IMR-90 (cell line): Measurements from ENCODE around the gene C12orf56. TPM values are rescaled to one million over a fixed set of nuclear protein-coding genes. Genes with fewer than 3 reads are reported as not detected.

ENCODE experiments used
- ATAC-seq: fragments of 200-7000 bp; cut with Tn5 transposase; 2 replicates; pipeline ENCODE4 v1.9.1; 2020; ENCODE audit warnings: low read depth, mild to moderate bottlenecking, moderate library complexity
- BruUV-seq: library from RNA; stranded (reverse); fragments of 400-500 nt; replicated peaks from 2 replicates; lab custom pipeline; 2021; lab: Mats Ljungman, UMichigan
- CTCF ChIA-PET: fragments of 300-600 bp; formaldehyde crosslinking; extraction: SDS; loops from one replicate; lab custom pipeline; 2021; ENCODE audit warnings: antibody characterized with exemption; lab: Yijun Ruan, JAX
- POLR2A ChIA-PET: fragments of 300-600 bp; sonication (Branson Sonifier 250); formaldehyde crosslinking; loops from one replicate; lab custom pipeline; 2022; ENCODE audit warnings: antibody characterized with exemption; ENCODE audit not compliant: unreplicated experiment; lab: Charles Lee
- DNase-seq: peaks from one replicate; pipeline ENCODE4 v3.0.0; 2013
- H2AFZ ChIP-seq: replicated peaks from 2 replicates; pipeline ENCODE3; 2013; ENCODE audit warnings: low read length, mild to moderate bottlenecking; ENCODE audit not compliant: poor library complexity
- H2AK5ac ChIP-seq: 2 replicates; pipeline ENCODE4 v1.6.1; 2013; ENCODE audit warnings: low read depth, low read length, inconsistent platforms
- H2AK9ac ChIP-seq: replicated peaks from 2 replicates; pipeline ENCODE3; 2013; ENCODE audit warnings: mild to moderate bottlenecking, low read depth, low read length, moderate library complexity; ENCODE audit not compliant: poor library complexity
- H2BK120ac ChIP-seq: 2 replicates; pipeline ENCODE4 v1.6.1; 2013; ENCODE audit warnings: low read depth, low read length, inconsistent platforms
- H2BK15ac ChIP-seq: 3 replicates; pipeline ENCODE4 v1.6.1; 2013; ENCODE audit warnings: low read depth, low read length, inconsistent platforms
- H2BK20ac ChIP-seq: 2 replicates; pipeline ENCODE4 v1.6.1; 2013; ENCODE audit warnings: low read depth, mild to moderate bottlenecking, inconsistent platforms, low read length, moderate library complexity
- H2BK5ac ChIP-seq: 2 replicates; pipeline ENCODE4 v1.6.1; 2013; ENCODE audit warnings: mild to moderate bottlenecking, low read depth, low read length, inconsistent platforms; ENCODE audit not compliant: poor library complexity, severe bottlenecking
- H3K14ac ChIP-seq: replicated peaks from 2 replicates; pipeline ENCODE4 v1.6.1; 2013; ENCODE audit warnings: low read depth, low read length, inconsistent platforms
- H3K18ac ChIP-seq: 2 replicates; pipeline ENCODE4 v1.6.1; 2013; ENCODE audit warnings: low read depth, low read length, control low read depth
- H3K23ac ChIP-seq: 2 replicates; pipeline ENCODE4 v1.6.1; 2013; ENCODE audit warnings: low read depth, low read length, inconsistent platforms
- H3K27ac ChIP-seq: 2 replicates; pipeline ENCODE4 v1.5.1; 2013; ENCODE audit warnings: mild to moderate bottlenecking, control low read depth, low read length; ENCODE audit not compliant: insufficient read depth
- H3K27me3 ChIP-seq: 2 replicates; pipeline ENCODE4 v1.6.1; 2013; ENCODE audit warnings: low read length; ENCODE audit not compliant: control insufficient read depth, insufficient read depth
- H3K36me3 ChIP-seq: 2 replicates; pipeline ENCODE4 v1.6.1; 2013; ENCODE audit warnings: low read length, mixed read lengths; ENCODE audit not compliant: control insufficient read depth, insufficient read depth
- H3K4ac ChIP-seq: 2 replicates; pipeline ENCODE4 v1.6.1; 2013; ENCODE audit warnings: low read depth, low read length, inconsistent platforms
- H3K4me1 ChIP-seq: 2 replicates; pipeline ENCODE4 v1.6.1; 2013; ENCODE audit warnings: low read length, mixed read lengths; ENCODE audit not compliant: control insufficient read depth, insufficient read depth
- H3K4me2 ChIP-seq: 2 replicates; pipeline ENCODE4 v1.6.1; 2013; ENCODE audit warnings: low read depth, mild to moderate bottlenecking, control low read depth, low read length, moderate library complexity
- H3K4me3 ChIP-seq: 2 replicates; pipeline ENCODE4 v1.5.1; 2013; ENCODE audit warnings: low read depth, mild to moderate bottlenecking, control low read depth, low read length, moderate library complexity; ENCODE audit not compliant: insufficient read depth
- H3K56ac ChIP-seq: 2 replicates; pipeline ENCODE4 v1.6.1; 2013; ENCODE audit warnings: low read length, inconsistent platforms; ENCODE audit not compliant: insufficient read depth; ENCODE audit errors: extremely low read depth
- H3K79me1 ChIP-seq, 2 experiments: 2 replicates each; pipeline ENCODE4 v1.6.1; 2013; ENCODE audit warnings: low read length in 2 of 2, inconsistent platforms in 1 of 2, low read depth in 1 of 2
- H3K9ac ChIP-seq: 2 replicates; pipeline ENCODE4 v1.6.1; 2013; ENCODE audit warnings: low read depth, low read length, control low read depth
- H3K9me1 ChIP-seq: 2 replicates; pipeline ENCODE4 v1.6.1; 2013; ENCODE audit warnings: low read length, inconsistent platforms; ENCODE audit not compliant: insufficient read depth
- H3K9me3 ChIP-seq: 2 replicates; pipeline ENCODE4 v1.6.1; 2013; ENCODE audit warnings: low read length; ENCODE audit not compliant: control insufficient read depth, insufficient read depth
- H4K20me1 ChIP-seq: 2 replicates; pipeline ENCODE4 v1.6.1; 2013; ENCODE audit warnings: low read length, inconsistent platforms; ENCODE audit not compliant: insufficient read depth
- H4K5ac ChIP-seq: 2 replicates; pipeline ENCODE4 v1.6.1; 2013; ENCODE audit warnings: mild to moderate bottlenecking, low read depth, low read length, control low read depth
- H4K8ac ChIP-seq, 2 experiments: 2 replicates each; pipeline ENCODE4 v1.6.1; 2013; ENCODE audit warnings: low read depth in 2 of 2, low read length in 2 of 2, control low read depth in 1 of 2, inconsistent platforms in 1 of 2
- H4K91ac ChIP-seq: 2 replicates; pipeline ENCODE4 v1.6.1; 2013; ENCODE audit warnings: low read depth, low read length, inconsistent platforms; ENCODE audit not compliant: insufficient read depth
- BHLHE40 ChIP-seq: fragments of 150-350 bp; IDR thresholded peaks from 2 replicates; pipeline ENCODE4 v1.6.1; 2016; ENCODE audit warnings: mild to moderate bottlenecking, low read depth, low read length
- CEBPB ChIP-seq: IDR thresholded peaks from 2 replicates; pipeline ENCODE4 v1.6.1; 2012; ENCODE audit warnings: low read depth, low read length, improper control_type of control experiment
- CHD1 ChIP-seq: IDR thresholded peaks from 2 replicates; pipeline ENCODE4 v1.6.1; 2012; ENCODE audit warnings: low read depth, low read length, improper control_type of control experiment
- FOS ChIP-seq: fragments of 150-350 bp; IDR thresholded peaks from 2 replicates; pipeline ENCODE4 v1.6.1; 2016; ENCODE audit warnings: low read depth, low read length
- MAFK ChIP-seq: IDR thresholded peaks from 2 replicates; pipeline ENCODE4 v1.6.1; 2012; ENCODE audit warnings: low read depth, low read length, improper control_type of control experiment
- MAZ ChIP-seq: IDR thresholded peaks from 2 replicates; pipeline ENCODE4 v1.6.1; 2012; ENCODE audit warnings: low read depth, mild to moderate bottlenecking, low read length, improper control_type of control experiment, moderate library complexity, borderline replicate concordance
- MXI1 ChIP-seq: IDR thresholded peaks from 2 replicates; pipeline ENCODE4 v1.6.1; 2012; ENCODE audit warnings: low read depth, mild to moderate bottlenecking, low read length, moderate library complexity, borderline replicate concordance
- NFE2L2 ChIP-seq: fragments of 150-350 bp; IDR thresholded peaks from 2 replicates; pipeline ENCODE4 v1.6.1; 2016; ENCODE audit warnings: low read depth, mild to moderate bottlenecking, low read length
- POLR2A ChIP-seq: IDR thresholded peaks from 2 replicates; pipeline ENCODE4 v1.6.1; 2012; ENCODE audit warnings: mild to moderate bottlenecking, low read depth, low read length
- RAD21 ChIP-seq: IDR thresholded peaks from 2 replicates; pipeline ENCODE4 v1.6.1; 2012; ENCODE audit warnings: low read length, improper control_type of control experiment
- RCOR1 ChIP-seq: IDR thresholded peaks from 2 replicates; pipeline ENCODE4 v1.6.1; 2012; ENCODE audit warnings: mild to moderate bottlenecking, low read length, improper control_type of control experiment; ENCODE audit not compliant: insufficient replicate concordance
- RFX5 ChIP-seq: IDR thresholded peaks from 2 replicates; pipeline ENCODE4 v1.8.0; 2012; ENCODE audit warnings: low read depth, mild to moderate bottlenecking, low read length, moderate library complexity
- SMC3 ChIP-seq: fragments of 150-350 bp; IDR thresholded peaks from 2 replicates; pipeline ENCODE4 v1.6.1; 2016; ENCODE audit warnings: low read depth, mild to moderate bottlenecking, antibody characterized with exemption, low read length, moderate library complexity
- WGBS, 2 experiments: methylation state at CpG; one replicate each; pipeline versions ENCODE4 v1.1.5 to v1.1.7; 2013; ENCODE audit warnings: missing lambda C conversion rate in 2 of 2; ENCODE audit not compliant: insufficient read length in 1 of 2; ENCODE audit errors: extremely low coverage in 2 of 2; 5-methylcytosine and 5-hydroxymethylcytosine counted together
- dilution Hi-C: fragments of 300-500 bp; cut with HindIII; formaldehyde crosslinking; loops from one replicate; pipeline ENCODE4 v1.14.3; 2018; ENCODE audit warnings: low sequenced_read_pairs; ENCODE audit not compliant: unreplicated experiment
- in situ Hi-C: fragments of 300-500 bp; cut with MboI; formaldehyde crosslinking; loops from 3 replicates; pipeline ENCODE4 v1.14.3; 2019; ENCODE audit warnings: low sequenced_read_pairs, inconsistent platforms, mixed read lengths
- intact Hi-C: fragments of 100-400 bp; cut with micrococcal nuclease; formaldehyde crosslinking; loops from 2 replicates; pipeline ENCODE4 v1.10.0; 2022
- polyA plus RNA-seq, 3 experiments: library from polyadenylated mRNA; depleted of rRNA; stranded (reverse); fragments of >200 nt; gene quantifications; 2 replicates each; pipeline ENCODE4 v1.2.3, GENCODE V29; 2012; ENCODE audit warnings: low replicate concordance in 1 of 3
- total RNA-seq: library from RNA; depleted of rRNA; stranded (reverse); fragments of >200 nt; gene quantifications from 2 replicates; pipeline ENCODE4 v1.2.3, GENCODE V29; 2012
- TF ChIP-seq, protein P1 (sequence below): fragments of 150-350 bp; IDR thresholded peaks from 2 replicates; pipeline ENCODE4 v1.6.1; 2016; ENCODE audit warnings: low read depth, mild to moderate bottlenecking, low read length, moderate library complexity, borderline replicate concordance
- TF ChIP-seq, protein P2 (sequence below): fragments of 150-350 bp; IDR thresholded peaks from 2 replicates; pipeline ENCODE4 v1.6.1; 2017; ENCODE audit warnings: mild to moderate bottlenecking, antibody characterized with exemption, low read length, low read depth
- TF ChIP-seq, protein P3 (sequence below): conservative IDR thresholded peaks from 2 replicates; pipeline ENCODE4 v1.5.1; 2012; ENCODE audit warnings: mild to moderate bottlenecking, low read depth, low read length, improper control_type of control experiment

Gene C12orf56
- total and polyA plus RNA-seq, 2 of the 4 experiments (the other 2 are of a cell fraction), result 0.09 TPM; not detected in 1

DNA sequence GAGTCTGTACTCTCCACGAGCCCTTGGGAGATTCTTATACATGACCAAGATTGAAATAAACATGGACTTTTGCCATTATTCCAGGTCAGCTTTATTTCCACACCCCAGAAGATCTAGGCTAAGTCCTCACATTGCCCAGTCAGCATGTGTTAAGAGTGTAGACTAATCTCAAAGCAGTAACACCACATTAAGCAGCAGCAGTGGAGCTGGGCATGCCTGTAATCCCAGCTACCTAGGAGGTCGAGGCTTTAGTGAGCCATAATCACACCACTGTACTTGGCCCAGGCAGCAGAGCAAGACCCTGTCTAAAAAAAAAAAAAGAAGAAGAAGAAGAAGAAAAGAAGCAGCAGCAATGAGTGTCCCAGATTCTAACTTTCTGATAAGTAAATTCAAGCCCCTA is 65.5 kb downstream of the C12orf56 start:
- no peak overlapping the region for H3K56ac ChIP-seq
- no peak overlapping the region for H3K27ac ChIP-seq
- DNase-seq (no peak), ATAC-seq (no peak)
- H3K9me1 ChIP-seq, result no peaks in the 10 kb centered on the region
- no peak overlapping the region for H3K4me2 ChIP-seq
- peaks cover 13% of the 10 kb centered on the region for H3K27me3 ChIP-seq
- no peak for TF ChIP-seq NFE2L2
- no peak for TF ChIP-seq CEBPB
- TF ChIP-seq, protein P1, sequence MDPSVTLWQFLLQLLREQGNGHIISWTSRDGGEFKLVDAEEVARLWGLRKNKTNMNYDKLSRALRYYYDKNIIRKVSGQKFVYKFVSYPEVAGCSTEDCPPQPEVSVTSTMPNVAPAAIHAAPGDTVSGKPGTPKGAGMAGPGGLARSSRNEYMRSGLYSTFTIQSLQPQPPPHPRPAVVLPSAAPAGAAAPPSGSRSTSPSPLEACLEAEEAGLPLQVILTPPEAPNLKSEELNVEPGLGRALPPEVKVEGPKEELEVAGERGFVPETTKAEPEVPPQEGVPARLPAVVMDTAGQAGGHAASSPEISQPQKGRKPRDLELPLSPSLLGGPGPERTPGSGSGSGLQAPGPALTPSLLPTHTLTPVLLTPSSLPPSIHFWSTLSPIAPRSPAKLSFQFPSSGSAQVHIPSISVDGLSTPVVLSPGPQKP, result no peak
- TF ChIP-seq MAFK, result no peak
- no peak for TF ChIP-seq FOS
- no peak for TF ChIP-seq RAD21
- TF ChIP-seq SMC3, result no peak
- TF ChIP-seq, protein P2, sequence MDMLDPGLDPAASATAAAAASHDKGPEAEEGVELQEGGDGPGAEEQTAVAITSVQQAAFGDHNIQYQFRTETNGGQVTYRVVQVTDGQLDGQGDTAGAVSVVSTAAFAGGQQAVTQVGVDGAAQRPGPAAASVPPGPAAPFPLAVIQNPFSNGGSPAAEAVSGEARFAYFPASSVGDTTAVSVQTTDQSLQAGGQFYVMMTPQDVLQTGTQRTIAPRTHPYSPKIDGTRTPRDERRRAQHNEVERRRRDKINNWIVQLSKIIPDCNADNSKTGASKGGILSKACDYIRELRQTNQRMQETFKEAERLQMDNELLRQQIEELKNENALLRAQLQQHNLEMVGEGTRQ, result no peak
- TF ChIP-seq RFX5, result no peak
- TF ChIP-seq MXI1, result no peak
- TF ChIP-seq, protein P3, sequence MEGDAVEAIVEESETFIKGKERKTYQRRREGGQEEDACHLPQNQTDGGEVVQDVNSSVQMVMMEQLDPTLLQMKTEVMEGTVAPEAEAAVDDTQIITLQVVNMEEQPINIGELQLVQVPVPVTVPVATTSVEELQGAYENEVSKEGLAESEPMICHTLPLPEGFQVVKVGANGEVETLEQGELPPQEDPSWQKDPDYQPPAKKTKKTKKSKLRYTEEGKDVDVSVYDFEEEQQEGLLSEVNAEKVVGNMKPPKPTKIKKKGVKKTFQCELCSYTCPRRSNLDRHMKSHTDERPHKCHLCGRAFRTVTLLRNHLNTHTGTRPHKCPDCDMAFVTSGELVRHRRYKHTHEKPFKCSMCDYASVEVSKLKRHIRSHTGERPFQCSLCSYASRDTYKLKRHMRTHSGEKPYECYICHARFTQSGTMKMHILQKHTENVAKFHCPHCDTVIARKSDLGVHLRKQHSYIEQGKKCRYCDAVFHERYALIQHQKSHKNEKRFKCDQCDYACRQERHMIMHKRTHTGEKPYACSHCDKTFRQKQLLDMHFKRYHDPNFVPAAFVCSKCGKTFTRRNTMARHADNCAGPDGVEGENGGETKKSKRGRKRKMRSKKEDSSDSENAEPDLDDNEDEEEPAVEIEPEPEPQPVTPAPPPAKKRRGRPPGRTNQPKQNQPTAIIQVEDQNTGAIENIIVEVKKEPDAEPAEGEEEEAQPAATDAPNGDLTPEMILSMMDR, result no peak
- TF ChIP-seq POLR2A, result no peak
- TF ChIP-seq RCOR1, result no peak
- TF ChIP-seq BHLHE40, result no peak
- no peak for TF ChIP-seq CHD1
- TF ChIP-seq MAZ, result no peak
- no peaks in the 10 kb centered on the region for H3K79me1 ChIP-seq
- no peak overlapping the region for H2AFZ ChIP-seq
- no peak overlapping the region for H2BK20ac ChIP-seq
- H3K18ac ChIP-seq, result no peak overlapping the region
- H2BK5ac ChIP-seq, result no peak overlapping the region
- no TSS peak for BruUV-seq
- ChIA-PET POLR2A (no interaction called here), CTCF (no interaction called here)
- no peaks in the 10 kb centered on the region for H3K4me1 ChIP-seq
- no peaks in the 10 kb centered on the region for H3K36me3 ChIP-seq
- H3K23ac ChIP-seq, result no peak overlapping the region
- no peaks in the 10 kb centered on the region for H3K9me3 ChIP-seq
- H4K20me1 ChIP-seq, result no peaks in the 10 kb centered on the region
- dilution Hi-C loops, result no loop called here
- no peak overlapping the region for H4K91ac ChIP-seq
- WGBS, 2 experiments, result no CpG with 5 or more reads among the region's 2 CpGs
- in situ Hi-C loops, result loop anchor here (25.0 kb wide), 1 partner anchor 913 kb away; no protein-coding TSS in a partner anchor
- no peak overlapping the region for H2AK9ac ChIP-seq
- H3K4me3 ChIP-seq, result no peak overlapping the region
- no peak overlapping the region for H2BK120ac ChIP-seq
- intact Hi-C loops, result no loop called here
- no peak overlapping the region for H2BK15ac ChIP-seq
- no peak overlapping the region for H4K5ac ChIP-seq
- H4K8ac ChIP-seq, result no peak overlapping the region
- no peak overlapping the region for H2AK5ac ChIP-seq
- H3K4ac ChIP-seq, result no peak overlapping the region
- H3K14ac ChIP-seq, result no peak overlapping the region
- no peak overlapping the region for H3K9ac ChIP-seq
